Activated CD4-positive, alpha-beta T cell treated with anti-CD3 and anti-CD28 coated beads for 1 hour (primary cell): ENCODE results near the gene STOML1.
A peak's percentile ranks its signal among the peaks of the same experiment; 100 is the strongest.

Experiments used
- DNase-seq: peaks from one replicate; pipeline ENCODE4 v3.0.0-alpha.2; 2020

The STOML1 gene

DNA sequence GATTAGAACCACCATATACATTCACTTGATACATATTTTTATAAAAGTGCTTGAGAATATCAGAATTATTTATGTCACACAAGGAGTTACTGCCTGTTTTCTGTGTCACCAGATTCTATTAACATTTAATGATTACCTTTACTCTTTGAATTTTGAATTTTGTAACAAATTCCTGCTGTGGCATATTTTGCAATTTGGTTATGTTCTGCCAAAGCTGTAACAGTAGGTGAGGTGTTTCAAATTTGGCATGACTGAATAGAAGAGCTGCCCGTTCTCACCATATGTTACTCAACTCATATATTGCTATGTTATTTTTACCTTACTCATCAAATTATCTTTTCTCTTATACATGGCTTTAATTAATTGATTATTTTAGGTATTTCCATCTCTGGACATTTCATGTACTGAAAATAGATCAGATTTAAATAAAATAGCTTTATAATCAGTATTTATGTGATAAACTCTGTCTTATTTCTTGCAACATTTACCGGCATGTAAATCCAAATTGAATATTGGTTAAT, 21.3 kb upstream of the STOML1 start:
- DNase-seq, result no peak

GRCh38 chr15:74011610-74012009, 19.5 kb upstream of the STOML1 start:
- no peak for DNase-seq

DNA sequence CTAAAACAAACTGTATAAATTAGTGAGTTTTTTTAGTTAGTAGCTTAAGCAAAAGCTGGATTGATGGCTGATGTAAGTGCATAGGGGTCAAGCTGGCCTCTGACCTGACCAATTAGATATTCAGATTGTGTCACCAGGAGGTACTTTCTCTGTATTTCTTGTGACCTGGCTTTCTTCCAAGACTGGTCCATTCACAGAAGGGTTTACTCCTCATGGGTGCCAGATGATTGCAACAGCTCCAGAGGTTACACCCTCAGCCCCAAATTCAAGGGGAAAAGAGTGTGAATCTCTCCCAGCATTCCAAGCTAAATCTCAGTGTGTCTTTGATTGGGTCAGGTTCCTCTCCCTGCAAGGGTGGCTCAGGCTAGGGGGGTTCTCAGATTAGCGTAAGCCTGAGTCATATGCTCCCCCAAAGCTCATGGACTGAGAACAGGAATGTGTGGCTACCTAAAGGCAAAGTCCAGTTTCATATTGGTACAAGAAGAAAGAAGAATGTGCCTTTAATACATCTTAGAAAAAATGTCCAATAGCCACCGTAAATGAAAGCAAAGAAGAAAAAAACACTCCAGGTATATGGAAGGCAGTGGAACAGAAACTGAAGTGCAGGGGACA, 18.9 kb upstream of the STOML1 start:
- no peak for DNase-seq

- DNase-seq, result no peak
These were observed 16.8 kb upstream of the STOML1 start for GRCh38 chr15:74008901-74009300.

DNA sequence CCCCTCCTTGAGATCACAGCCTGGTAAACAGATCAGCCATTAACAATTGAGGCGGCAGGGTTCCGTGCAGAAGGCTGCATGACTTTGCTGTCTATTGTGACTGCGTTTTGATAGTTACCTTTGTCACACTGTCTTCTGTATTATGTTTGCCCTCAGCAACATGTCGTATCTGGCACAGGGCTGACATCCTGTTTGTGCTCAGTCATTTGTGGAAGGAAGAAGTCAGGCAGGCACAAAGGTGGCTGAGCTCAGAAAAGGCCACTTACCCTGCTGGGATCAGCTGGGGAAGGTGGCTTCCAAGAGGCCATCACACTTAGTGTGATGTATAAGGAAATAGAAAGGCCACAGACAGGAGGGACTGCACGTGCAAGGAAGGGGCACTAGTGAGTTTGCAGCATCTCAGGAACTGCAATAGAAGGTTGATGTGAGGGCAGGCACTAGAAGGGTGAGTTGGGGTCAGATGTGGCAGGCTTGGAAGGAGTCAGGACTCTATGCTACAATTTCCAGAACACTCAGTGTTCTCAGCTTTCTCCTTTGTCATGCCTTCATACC, 15.8 kb upstream of the STOML1 start:
- DNase-seq, result no peak

- no peak for DNase-seq
These were observed 14.9 kb upstream of the STOML1 start for GRCh38 chr15:74006774-74007639.

- DNase-seq, result no peak
These were observed 5.9 kb upstream of the STOML1 start for GRCh38 chr15:73997986-73998385.

DNA sequence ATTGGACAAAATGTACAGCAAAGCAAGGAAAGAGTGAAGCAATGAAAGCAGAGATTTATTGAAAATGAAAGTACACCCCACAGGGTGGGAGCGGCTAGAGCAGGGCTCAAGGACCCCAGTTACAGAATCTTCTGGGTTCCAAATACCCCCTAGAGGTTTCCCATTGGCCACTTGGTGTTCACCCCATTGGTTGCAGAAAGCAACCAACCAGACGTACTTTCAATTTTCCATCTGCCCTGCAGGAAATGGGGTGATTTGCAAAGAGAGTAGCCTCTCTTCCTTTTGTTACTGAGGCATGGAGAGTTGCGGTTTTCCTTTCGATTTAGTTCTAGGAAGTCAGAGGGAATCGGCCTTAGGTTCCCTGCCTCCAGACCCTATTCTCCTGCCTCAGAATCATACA, 4.8 kb upstream of the STOML1 start:
- DNase-seq, result no peak

DNA sequence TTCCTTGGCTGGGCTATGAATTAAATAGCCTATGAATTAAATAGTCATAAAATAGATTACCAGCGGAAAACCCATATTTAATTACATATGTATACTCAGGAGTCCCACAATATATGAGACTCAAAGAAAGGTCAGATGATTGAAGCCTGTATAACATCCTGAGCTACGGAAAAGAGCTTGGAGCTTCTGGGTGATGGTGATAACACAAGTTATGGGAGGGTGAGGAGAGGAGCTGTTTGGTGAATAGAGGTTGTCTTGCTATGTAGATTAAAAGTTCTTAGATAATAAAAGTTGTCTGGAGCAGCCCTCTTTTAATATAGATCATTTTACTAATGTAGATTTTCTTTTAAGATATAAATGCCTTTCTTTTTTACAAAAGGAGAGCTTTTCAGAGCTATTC, 4.2 kb upstream of the STOML1 start:
- DNase-seq, result no peak

GRCh38 chr15:73994912-73995622, 3.0 kb upstream of the STOML1 start:
- no peak for DNase-seq

DNA sequence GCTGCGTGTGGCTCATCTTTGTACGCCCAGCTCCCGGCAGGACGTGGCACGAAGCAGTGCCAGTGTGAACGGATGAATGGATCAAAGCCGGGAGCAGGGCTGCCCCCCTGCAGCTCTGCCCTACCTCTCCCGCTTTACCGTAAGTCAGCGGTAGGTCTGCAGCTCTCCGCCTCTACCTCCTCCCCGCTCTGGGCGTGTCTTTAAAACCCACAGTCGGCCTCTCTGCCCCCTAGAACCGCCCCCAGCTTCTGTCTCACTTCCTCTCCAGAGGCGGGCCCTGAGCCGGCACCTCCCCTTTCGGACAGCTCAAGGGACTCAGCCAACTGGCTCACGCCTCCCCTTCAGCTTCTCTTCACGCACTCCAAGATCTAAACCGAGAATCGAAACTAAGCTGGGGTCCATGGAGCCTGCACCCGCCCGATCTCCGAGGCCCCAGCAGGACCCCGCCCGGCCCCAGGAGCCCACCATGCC, 2.4 kb upstream of the STOML1 start, which contains the start of gene PML:
TSS of gene PML (plus strand) at position 304 of the 471 bp plus-strand sequence. CDS start at position 401, 97 bp downstream.
- peak; percentile 89 for DNase-seq

DNA sequence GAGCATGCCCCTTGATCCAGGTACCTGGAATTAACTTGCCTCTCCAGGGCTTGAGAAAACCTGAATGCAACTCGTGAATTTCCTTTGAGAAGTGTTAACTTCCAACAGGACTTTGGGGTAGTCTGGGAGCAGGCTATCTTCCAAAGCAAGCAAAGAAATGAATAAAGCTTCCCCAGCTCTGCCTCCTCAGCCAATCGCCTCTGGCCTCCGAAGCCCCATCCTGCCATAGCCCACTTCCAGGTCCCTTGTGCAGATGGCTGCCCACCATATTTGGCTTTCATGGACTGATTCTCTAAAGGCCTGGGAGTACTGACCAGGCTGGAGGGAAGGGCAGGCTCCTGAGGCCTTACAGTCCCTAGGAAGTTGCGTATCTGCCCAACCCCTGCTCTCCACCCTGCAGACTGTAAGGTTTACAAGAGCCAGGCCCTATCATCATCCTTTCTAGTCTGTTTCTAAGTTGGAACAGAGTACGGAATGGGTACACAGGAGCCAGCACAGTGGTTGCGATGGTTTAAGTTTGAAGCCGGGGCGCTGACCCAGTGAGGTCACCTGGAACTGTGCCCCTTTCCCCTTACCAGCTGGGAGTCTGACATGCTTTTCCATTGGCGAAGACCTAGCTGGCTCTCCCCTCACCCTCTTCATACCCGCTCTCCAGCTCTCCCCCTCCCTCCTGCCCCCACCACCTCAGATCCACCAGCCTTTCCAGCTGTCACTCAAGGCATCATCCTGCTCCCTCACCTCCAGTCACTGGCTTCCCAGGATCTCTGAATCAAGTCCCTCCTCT, 1.3 kb upstream of the STOML1 start:
- no peak for DNase-seq

DNA sequence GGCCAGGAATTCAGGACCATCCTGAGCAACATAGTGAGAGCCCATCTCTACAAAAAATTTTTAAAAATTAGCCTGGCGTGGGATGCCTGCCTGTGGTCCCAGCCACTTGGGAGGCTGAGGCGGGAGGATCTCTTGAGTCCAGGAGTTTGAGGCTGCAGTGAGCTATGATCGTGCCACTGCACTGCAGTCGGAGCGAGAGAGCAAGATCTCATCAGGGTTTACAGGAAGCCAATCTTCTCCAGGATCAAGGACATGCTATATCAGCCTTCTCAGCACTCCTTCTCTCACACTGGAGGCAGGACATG, 451 bp upstream of the STOML1 start:
- DNase-seq, result no peak

GRCh38 chr15:73991260-73991659, 835 bp downstream of the STOML1 start:
- DNase-seq, result no peak

- DNase-seq, result no peak
These were observed 1.7 kb downstream of the STOML1 start for GRCh38 chr15:73990250-73991005.

DNA sequence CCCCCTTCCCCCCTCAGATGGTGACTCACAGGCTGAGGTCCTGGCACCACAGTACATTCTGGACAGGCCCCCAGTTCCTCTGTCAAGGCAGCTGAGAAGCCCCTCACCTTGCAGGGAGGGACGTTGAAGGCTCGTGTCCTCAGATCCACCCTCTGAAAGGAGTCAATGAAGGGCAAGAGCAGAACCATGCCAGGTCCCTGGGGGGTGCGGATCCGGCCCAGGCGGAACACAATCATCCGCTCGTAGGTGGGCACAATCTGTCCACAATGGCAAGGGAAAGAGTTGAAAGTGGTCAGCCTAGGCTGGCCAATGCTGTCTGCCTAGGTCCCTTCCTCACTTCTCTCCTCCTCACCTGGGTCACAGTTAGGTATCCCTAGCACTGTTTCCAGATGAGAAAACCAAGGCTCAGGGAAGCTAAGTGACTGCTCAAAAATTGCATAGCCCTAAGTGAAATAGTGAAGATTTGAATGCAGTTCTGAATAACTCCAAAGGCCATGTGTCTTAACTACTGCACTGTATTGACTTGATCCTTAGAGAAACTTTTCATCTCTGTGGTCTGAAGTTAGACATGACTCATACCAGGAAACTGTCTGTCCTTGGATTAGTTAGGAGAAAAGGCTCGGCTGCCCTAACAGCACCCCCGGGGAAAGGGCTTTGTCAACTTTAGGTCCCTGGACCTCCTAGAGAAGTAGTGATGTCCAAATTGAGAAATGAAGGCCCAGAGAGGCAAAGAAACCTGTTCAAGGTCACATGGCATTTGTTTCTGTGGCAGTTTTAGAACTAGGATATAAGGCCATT, 2.9 kb downstream of the STOML1 start:
- DNase-seq, result no peak

DNA sequence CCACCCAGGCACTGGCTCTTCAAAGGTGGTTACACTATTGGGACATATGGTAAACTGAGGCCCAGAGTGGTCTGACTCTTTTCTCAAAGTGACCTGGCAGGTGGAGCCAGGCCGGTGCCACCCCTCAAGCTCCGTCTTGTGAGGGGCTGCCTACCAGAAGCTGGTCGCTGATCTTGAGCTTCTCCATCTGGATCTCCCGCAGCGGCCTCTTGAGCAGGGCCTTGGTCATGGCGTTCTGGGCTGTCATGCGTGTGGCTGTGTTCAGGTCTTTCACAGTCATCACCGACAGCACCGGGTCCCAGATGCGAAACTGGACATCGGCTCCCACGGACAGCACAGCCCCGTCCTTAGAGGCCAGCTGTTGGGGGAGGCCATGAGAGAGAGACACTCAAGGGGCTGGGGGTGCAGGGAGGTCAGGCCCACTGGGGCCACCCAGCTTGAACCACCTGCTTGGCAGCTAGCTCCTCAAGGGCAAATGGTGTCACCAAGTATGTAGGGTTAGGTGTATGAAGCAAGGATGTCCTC, 3.6 kb downstream of the STOML1 start:
- DNase-seq, result no peak

DNA sequence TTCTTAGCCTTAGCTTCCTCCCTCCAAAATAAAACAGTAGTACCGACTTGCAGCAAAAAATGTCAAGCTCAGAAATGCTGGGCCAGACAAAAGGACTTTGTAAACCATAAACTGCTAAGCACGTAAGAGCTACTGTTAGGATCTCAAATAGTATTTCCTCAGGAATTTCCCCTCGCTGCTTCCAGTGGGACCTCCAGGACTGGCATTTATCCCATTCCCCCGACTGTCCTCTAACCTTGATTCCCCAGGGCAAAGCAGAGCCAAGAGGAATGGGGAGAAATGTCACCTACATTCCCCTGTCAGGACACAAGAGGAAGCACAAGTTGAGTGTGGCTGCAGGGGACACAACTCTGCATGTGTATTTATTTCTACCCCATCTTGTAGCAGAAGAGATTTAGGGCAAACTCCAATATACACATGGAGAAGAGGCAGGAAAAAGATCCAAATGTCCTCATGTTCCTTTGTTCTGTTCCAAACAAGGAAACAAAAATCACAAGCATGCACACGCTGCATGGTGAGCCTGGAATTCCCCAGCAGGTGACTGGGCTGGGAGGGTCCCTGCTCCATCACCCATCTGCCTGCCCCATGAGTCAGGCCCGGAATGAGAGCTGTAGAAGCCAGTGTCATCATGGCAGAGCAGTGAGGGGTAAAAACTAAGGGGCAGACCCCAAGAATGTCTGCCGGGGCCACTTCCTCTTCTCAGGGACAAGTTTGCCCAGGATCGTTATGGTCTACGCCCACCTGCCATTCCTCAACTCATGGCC, 4.2 kb downstream of the STOML1 start:
- no peak for DNase-seq

DNA sequence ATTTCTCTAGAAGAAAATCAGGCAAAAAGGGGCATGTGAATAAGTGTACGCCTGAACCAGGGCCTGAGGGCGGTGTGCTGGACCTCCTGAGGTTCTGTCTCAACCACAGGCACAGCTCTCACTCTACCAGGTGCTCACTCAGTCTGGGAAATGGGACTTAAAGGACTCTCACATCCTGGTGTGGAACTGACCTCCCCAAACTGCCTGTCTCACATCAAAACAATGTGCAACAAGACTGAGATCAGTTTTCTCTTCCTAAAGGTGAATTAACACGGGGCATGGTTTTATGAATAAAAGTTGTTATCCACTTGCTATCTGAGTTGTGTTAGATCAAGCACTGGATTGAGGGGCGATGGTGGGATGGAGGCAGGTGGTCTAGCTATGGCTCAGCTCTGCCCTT, 4.8 kb downstream of the STOML1 start:
- no peak for DNase-seq

DNA sequence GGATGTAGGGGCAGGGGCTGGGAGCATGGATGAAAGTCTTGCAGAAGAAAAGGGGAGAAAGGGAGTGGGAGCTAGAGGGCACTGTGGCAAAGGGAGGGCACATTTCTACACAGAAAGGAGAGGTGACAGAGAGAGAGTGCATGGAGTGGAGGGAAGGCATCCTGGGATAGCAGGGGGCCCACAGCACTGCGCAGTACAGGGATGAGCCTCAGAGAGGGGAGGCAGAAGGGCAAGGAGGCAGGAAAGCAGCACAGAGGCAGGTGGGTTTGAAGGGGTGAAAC, 5.4 kb downstream of the STOML1 start:
- DNase-seq, result no peak
